HG03280 (cell line): ENCODE measurements around the gene AKR1C8.
"Not testable (repeated sequence)": the region's sequence is repeated elsewhere in the genome, so short reads cannot be mapped to it uniquely, and the experiment has no call there.

ENCODE experiments used
- ATAC-seq: cut with Tn5 transposase; IDR thresholded peaks from one replicate; pipeline ENCODE4 v1.9.1; 2021; ENCODE audit warnings: mild to moderate bottlenecking, moderate library complexity; ENCODE audit not compliant: unreplicated experiment

AKR1C8 gene

DNA sequence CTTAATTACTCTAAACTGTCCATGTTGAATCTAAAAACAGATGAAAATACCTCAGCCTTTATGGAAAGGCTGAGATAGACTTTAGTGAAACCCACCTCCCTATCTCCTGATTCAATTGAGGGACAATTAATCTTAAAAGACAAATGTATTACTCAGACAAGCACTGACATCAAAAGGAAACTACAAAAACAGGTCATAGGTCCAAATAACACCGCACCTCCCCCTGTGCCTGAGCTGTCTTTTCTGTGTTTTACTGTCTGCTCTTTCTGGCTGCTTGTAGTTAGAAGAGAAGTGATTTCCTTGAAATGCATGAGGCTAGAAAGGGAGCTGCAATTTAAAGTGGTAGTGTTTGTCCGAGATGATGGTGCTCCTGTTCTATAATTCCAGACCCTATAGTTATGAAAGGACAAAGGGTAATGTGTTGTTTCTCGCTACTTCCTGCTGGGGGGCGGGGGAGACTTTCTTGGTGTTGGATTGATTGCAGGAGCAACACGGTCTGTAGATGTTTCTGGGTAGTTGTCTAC lies 16.0 kb downstream of the AKR1C8 start:
- ATAC-seq, result no peak

DNA sequence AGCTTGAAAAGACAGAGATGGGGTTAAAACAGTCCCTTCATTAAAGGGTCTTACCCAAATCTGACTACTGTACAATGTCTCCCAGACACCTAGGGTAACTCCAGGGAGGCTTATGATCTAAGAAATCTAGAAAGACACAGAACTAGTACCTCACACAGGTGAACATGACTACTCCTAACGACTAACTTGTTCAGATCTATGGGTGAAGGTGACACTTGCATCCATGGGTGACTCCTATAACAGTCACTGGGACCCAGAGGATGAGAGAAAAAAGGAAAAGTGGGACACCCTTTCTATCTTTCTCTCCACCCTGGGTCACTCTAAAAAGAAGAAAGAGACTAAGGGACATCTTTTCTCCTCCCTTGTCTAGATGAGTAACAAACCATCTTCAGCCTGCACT lies 19.2 kb downstream of the AKR1C8 start:
- ATAC-seq, result no peak

DNA sequence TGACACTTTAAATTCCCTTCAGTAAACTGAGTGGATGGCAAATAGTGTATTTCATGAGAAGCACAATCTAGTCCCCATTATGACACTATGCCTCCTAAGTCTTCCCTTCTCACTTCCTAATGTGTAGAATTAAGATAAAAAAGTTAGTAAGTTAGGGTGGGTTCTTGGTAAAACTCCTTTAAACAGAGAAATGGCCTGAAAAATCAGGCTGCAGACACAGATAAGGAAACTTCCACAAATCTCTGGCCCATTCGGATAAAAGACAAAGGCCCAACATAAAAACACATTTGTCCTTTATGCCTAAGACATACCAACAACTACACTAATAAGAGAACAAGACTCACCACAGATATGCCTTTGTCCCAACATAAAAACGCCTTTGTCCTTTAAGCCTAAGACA lies 21.5 kb downstream of the AKR1C8 start:
- ATAC-seq, result no peak

DNA sequence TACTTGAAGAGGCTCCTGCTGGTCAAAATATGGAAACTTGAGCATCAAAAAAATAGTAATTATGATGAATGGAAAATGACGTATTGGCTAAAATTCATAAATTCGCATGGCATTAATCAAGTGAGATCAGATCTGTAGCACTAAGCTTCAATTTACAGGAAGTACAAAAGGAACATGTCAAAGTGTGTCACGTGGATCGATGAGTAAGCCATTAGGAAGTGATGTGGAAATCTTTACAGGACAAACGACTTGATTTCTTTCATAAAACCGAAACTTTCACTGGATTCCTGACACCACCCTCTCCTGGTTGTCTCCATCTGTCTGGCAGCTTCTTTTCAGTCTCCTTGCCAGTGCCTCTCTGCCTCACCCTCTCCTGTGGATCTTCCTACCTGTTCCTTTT lies 25.8 kb downstream of the AKR1C8 start:
- no peak for ATAC-seq

DNA sequence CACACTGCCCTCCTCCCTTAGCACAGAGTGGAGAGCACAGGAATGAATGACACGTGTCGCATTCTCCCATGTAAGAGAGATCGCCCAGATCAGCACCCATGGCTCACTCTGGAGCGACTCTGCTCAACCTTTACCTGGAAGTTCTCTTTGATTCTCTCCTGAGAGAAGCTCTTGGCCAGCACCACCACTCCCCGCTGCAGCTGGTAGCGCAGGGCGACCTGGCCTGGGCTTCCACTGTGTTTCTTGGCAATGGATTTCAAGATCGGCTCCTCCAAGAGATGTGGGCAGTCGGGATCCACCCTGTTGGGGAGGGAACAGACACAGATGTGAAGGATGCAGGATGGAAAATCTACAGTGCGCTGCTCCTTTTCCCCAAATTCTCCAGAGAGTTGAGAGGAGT lies 27.4 kb downstream of the AKR1C8 start:
- ATAC-seq, result no peak

DNA sequence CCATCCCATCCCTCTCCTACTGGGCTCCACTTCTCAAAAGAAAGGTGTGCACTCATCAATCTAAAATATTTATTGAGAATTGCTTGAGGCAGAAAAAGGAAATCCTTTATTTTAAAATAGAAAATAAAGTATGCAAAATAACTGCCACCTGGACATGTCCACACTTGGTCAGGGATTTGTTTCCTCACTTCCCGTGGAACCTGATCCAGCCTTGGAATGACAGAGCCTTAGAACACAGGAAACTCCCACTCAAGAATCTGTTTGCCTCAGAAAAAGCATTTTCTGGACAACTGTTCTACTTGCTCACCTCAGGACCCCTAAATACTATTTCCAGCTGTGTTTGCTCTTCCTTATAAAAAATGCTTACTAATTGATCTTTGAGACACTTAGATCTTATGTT lies 29.0 kb downstream of the AKR1C8 start:
- no peak for ATAC-seq

DNA sequence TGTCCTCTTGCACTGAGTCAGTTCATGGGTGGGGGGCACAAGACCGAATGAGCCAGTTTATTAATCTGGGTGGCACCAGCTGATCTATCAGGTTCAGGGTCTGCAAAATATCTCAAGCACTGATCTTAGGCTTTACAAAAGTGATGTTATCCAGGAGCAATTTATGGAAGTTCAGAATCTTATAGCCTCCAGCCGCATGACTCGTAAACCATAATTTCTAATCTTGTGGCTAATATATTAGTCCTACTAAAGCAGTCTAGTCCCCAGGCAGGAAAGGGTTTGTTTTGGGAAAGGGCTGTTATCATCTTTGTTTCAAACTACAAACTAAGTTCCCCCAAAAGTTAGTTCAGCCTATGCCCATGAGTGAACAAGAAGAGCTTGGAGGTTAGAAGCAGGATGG lies 33.9 kb downstream of the AKR1C8 start:
- no peak for ATAC-seq

DNA sequence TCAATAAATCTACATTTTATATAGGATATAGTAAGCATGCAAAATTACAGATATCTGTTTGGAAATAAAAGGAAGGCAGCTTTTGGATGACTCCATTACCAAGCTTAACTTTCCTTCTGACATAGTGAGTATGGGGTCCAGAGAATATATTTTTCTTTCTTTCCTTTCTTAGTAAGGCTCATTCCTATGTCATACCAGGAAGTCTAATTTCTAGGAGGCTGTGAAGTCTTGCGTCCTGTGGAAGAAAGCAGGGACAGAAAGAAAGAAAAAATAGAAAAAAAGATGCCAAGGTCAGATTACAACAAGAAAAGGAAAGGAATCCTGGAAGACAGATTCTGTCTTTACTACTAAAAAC lies 36.3 kb downstream of the AKR1C8 start:
- ATAC-seq, result no peak

DNA sequence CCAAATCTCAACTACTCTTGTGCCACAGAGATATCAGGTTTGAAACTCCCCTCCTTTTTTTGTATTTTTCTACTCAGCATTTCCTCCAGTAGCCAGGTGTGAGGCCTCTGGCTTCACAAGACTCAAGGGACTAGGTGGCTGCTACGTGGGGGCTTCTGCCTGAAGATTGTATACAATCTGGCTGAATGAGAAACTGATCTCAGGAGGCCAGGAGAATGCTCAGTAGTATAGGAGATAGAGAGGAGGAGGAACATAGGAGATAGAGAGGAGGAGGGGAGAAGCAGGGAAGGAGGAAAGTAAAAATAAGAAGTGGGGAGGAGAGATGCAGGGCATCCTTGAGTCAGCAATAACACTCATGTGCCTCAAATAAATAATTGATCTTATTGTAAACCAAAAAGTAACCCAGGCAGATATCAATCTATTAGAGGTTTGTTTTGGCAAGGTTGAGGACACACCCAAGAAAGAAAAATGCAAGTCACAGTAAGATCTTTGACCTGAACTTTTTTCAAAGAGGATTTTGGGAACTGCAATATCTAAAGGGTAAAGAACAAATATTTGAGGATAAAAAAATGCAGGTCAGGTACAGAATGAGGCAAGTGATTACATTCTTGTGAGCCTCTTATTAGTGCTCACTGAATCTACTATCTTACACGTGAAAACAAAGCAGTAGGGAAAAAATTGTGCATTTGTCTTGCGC lies 36.8 kb downstream of the AKR1C8 start:
- ATAC-seq, result no peak

DNA sequence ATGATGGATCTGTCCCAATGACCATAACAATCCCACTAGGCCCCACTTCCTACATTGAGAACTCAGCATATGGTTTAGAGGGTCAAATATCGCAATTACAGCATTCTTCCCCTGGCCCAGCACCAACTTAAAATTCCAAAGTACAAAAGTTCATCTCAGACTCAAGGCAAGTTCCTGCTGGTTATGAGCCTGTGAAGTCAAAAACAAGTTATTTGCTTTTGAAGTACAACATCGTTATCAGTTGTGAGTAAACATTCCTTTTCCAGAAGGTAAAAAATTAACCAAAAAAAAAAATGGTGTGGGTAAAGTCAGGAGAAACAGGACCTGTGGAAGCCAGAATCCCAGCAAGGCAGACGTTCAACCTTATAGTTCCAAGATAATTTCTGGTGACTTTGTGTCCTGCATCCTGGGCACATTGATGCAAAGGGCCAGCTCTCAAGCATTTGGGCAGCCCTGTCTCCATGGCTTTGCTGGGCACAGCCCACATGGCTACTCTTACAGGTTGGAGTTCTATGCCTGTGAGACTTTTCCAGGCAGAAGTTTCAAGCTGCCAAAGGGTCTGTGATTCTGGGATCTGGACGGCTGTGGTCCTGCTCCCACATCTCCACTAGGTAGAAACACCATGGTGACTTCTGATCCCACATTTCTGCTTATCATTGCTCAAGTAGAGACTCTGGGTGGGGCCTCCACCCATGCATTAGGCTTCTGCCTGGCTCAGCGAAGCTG lies 37.5 kb downstream of the AKR1C8 start:
- ATAC-seq, result no peak

DNA sequence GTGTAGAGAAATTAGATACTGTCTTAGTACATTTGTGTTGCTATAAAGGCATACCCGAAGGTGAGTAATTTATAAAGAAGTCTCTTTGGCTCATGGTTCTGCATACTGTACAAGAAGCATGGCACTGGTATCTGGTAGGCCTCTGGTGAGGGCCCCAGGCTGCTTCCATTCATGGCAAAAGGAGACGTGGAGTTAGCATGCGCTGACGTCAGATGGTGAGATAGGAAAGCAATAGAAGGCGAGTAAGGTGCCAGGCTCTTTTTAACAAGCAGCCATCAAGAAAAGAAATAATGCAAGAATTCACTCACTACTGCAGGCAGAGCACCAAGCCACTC lies 38.1 kb downstream of the AKR1C8 start:
- no peak for ATAC-seq

DNA sequence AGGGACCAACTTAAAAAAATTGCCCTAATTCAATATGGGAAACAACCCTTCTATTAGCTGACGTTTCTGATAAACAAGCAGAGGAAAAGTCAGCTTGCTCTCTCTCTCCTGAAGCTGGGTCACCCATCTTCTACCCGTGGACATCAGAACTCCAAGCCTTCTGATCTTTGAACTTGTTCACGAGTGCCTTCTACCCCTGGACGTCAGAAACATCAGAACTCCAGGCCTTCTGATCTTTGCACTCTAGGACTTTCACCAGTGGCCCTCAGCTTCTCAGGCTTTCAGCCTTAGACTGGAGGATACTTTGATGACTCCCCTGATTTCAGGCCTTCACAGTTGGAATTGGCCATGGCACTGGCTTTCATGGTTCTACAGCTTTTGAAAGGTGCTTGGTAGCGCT lies 41.8 kb downstream of the AKR1C8 start:
- no peak for ATAC-seq

DNA sequence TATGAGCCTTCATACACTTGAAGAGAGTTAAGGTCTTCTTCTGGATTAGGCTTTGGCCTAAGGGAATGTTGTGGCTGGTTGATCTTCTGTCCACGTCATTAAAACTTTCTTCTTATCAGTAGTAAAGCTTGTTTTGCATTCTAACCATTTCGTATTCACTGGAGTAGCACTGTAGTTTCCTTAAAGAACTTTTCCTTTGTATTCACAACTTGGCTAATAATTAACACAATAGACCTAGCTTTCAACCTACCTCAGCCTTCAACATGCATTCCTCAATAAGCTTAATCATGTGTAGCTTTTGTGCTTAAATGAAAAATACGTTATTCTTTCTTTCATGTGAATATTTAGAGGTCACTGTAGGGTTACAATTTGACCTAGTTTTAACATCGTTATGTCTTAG lies 42.8 kb downstream of the AKR1C8 start:
- no peak for ATAC-seq

DNA sequence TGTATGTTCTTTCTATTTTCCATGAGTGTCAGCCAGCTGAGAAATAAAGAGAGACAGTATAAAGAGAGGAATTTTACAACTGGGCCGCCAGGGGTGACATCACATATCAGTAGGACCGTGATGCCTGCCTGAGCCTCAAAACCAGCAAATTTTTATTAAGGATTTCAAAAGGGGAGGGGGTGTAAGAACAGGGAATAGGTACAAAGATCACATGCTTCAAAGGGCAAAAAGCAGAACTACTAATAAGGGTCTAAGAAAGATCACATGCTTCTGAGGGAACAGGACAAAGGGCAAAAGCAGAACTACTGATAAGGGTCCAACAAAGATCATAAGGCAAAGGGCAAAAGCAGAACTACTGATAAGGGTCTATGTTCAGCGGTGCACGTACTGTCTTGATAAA lies 47.3 kb downstream of the AKR1C8 start:
- not testable (repeated sequence) for ATAC-seq

DNA sequence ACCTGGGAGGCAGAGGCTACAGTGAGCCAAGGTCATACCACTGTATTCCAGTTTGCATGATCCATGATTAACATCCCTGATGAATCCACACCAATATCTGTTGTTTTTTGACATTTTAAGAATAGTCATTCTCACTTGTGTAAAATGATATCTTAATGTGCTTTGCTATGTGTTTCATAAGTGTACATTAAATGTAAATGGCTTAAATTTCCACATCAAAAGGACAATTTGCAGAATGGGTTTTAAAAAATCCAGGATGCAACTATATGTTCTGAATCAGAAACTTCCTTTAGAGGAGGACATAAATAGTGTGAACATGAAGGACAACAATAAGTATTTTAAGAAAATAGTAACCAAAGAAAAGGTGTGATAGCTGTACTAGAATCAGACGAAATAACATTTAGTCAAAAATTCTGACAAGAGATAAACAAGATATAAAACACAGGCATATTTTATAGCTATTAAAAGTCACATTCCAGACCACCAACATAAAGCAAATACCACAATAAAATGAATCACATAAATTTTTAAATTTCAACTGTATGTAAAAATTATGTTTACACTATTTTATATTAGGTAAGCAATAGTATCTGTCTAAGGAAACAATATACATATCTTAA lies 48.4 kb downstream of the AKR1C8 start:
- ATAC-seq, result no peak

DNA sequence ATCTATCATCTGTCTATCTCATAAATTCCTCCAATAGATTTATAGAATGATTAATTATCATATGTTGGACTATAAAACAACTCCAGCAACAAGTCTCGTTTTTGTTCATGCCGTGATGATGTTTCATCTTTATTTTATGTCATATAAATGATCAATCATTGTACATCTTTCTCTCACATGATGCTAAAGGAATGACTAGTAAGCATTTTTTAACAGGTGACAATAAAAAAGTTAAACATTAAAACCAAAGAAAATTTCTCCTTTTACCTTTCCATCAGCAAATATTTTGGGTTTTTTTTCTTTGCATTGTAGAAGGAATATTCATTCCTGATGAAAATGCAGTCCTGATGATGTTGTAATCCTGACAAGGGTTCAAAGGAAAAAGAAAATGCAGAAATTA lies 49.4 kb downstream of the AKR1C8 start:
- no peak for ATAC-seq

DNA sequence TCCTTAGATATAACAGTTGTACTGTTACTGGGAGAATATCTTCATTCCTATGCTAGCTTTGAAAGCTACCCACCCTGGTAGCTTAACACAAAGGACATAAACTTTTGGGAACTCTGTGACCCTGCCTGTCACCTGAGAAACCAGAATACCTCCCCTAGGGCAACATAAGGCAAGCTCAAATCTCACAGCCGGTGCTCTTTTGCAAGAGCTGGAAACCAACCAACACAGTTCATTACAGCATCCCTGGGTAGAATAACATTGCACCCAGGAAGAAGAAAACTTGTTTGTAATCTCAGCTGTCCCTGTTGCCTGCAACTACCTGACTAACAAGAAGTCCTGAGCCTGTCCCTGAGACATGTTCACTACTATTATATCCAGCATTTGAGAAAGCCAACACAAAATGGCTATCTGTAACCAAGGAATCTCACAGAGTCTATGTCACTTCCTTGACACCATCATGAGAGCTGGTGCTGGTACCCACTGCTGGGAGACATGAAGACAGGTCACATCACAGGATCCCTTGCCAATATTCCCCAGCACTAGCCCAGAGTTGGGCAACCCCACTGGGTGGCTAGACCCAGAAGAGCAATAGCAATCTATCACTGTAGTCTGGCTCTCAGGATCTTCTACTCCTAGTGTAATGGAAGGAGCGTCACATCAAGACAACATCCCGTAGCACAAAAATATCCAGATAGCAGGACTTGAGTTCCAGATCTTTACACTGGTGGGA lies 59.5 kb downstream of the AKR1C8 start:
- no peak for ATAC-seq

DNA sequence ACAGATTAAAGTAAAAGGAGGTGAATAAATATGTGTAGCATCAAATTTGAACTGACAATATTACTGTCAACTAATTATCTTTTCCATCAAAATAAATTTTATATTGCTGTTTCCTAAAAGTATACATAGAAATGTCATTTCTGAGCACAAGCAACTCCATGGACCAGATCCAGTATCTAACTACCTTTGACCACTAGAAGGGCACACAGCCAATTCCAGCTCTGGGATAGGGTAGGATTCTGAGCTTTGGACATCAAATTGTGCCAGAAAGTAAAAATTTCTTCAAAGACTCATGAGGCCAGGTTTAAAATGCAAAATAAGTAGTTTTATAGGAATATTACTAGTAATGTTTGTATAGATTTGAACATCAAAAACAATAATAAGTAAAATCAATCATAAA lies 61.1 kb downstream of the AKR1C8 start:
- ATAC-seq, result no peak

DNA sequence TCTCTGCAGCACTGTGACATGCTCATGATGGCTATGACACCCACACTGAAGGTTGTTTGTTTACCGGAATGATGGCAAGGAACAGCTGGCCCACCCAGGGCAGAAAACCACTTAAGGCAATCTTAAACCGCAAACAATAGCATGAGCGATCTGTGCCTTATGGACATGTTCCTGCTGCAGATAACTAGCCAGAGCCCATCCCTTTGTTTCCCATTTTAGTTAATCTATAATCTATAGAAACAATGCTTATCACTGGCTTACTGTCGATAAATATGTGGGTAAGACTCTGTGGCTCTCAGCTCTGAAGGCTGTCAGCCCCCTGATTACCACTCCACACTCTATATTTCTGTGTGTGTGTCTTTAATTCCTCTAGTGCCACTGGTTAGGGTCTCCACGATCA lies 65.0 kb downstream of the AKR1C8 start:
- ATAC-seq, result not testable (repeated sequence)

DNA sequence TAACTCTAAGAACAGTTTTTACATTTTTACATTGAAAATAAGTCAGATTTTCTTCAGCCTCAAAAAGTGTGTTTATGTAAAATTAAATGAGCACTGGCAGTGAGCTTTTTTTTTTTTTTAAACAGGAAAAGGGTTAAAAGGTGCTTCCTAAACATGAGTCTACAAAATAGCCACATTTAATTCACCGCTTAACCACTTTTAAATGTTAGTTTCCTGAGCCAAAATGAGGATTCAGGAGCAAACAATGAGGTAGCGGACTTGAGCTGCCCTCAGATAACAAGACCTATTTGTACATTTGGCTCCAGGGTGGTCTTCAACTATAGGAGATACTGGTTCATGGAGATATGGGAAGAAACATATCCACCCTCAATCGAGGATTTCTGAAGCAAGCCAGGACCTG lies 67.9 kb downstream of the AKR1C8 start:
- ATAC-seq, result no peak

DNA sequence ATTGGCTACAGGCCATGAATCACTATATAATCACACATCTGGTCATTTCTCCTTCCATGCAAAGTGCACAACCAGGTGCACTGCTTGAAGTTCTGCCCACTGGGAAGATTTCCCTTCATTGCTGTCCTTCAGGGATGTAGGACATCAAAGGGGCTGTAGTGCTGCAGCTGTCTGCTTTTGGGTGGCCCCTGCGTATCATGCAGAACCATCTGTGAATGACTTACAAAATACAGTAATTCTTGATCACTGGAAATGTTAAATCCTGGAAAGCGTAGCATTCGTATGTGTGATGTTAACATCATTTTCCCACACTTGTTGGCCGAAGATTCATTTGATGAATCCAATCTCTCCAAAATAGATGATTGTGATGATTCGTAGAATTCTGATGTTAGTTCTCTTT lies 68.3 kb downstream of the AKR1C8 start:
- no peak for ATAC-seq

DNA sequence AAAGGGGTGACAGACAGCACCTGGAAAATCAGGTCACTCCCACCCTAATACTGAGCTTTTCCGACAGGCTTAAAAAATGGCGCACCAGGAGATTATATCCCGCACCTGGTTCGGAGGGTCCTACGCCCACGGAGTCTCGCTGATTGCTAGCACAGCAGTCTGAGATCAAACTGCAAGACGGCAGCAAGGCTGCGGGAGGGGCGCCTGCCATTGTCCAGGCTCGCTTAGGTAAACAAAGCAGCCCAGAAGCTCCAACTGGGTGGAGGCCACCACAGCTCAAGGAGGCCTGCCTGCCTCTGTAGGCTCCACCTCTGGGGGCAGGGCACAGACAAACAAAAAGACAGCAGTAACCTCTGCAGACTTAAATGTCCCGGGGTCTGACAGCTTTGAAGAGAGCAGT lies 75.1 kb downstream of the AKR1C8 start:
- ATAC-seq, result not testable (repeated sequence)
